Uterus (tissue), 4 donors: ENCODE results near the gene CR1. TPM values are rescaled to one million over a fixed set of nuclear protein-coding genes. Genes with fewer than 3 reads are reported as not detected.
"Not testable (repeated sequence)": the region's sequence is repeated elsewhere in the genome, so short reads cannot be mapped to it uniquely, and the experiment has no call there.

Experiments
- DNase-seq, 2 donors: peaks; one replicate each; pipeline ENCODE4 v3.0.0-alpha.2; 2019 to 2020
- H3K27ac ChIP-seq, 2 donors: fragments of 200-600 bp; sonication (generic); 1 replicate in 1 of 2; 2 replicates in 1 of 2; pipeline ENCODE4 v1.5.1; 2016 to 2018
- H3K27me3 ChIP-seq, 2 donors: fragments of 200-600 bp; sonication (generic); one replicate each; pipeline ENCODE4 v1.5.1; 2018 to 2019; ENCODE audit warnings: control low read depth in 1 of 2
- H3K36me3 ChIP-seq, 2 donors: fragments of 200-600 bp; sonication (generic); one replicate each; pipeline ENCODE4 v1.5.1; 2019; ENCODE audit warnings: control low read depth in 1 of 2
- H3K4me1 ChIP-seq, 2 donors: fragments of 200-600 bp; sonication (generic); one replicate each; pipeline ENCODE4 v1.5.1; 2018 to 2019; ENCODE audit warnings: control low read depth in 1 of 2
- H3K4me3 ChIP-seq, 2 donors: fragments of 200-600 bp; sonication (generic); 1 replicate in 1 of 2; 2 replicates in 1 of 2; pipeline ENCODE4 v1.5.1; 2018 to 2019; ENCODE audit warnings: mild to moderate bottlenecking in 1 of 2
- H3K9me3 ChIP-seq, 2 donors: fragments of 200-600 bp; sonication (generic); one replicate each; pipeline ENCODE4 v1.5.1; 2019; ENCODE audit warnings: control low read depth in 1 of 2
- POLR2A ChIP-seq, 2 donors: fragments of 450-650 bp; IDR thresholded peaks; one replicate each; pipeline ENCODE4 v1.6.1; 2016; ENCODE audit warnings: antibody characterized with exemption in 2 of 2, mild to moderate bottlenecking in 1 of 2, moderate library complexity in 1 of 2
- intact Hi-C: fragments of 100-400 bp; cut with DNase I; formaldehyde crosslinking; loops from one replicate; pipeline ENCODE4 v1.15.1; 2023; ENCODE audit warnings: low total_unique reads
- total RNA-seq, 4 donors: library from RNA; depleted of rRNA in 3 of 4; stranded (reverse); fragments of >200 nt in 3 of 4; gene quantifications; one replicate each; pipeline versions ENCODE4 v1.1.0 to v1.2.4, GENCODE V29; 2014 to 2023
- TF ChIP-seq, protein P1 (sequence below), 4 experiments: fragments of 200-600 bp in 2 of 4; fragments of 450-650 bp in 2 of 4; sonication (generic) in 2 of 4; IDR thresholded peaks; one replicate each; pipeline ENCODE4 v1.5.1; 2016 to 2019; ENCODE audit warnings: antibody characterized with exemption in 4 of 4, mild to moderate bottlenecking in 2 of 4, moderate library complexity in 1 of 4
- donor health status: DM: yes; HTN: yes; CAD: no.

CR1 gene
- total RNA-seq, 4 donors from 2014 or later: 1.8 to 3.7 (median 2.5) TPM

DNA sequence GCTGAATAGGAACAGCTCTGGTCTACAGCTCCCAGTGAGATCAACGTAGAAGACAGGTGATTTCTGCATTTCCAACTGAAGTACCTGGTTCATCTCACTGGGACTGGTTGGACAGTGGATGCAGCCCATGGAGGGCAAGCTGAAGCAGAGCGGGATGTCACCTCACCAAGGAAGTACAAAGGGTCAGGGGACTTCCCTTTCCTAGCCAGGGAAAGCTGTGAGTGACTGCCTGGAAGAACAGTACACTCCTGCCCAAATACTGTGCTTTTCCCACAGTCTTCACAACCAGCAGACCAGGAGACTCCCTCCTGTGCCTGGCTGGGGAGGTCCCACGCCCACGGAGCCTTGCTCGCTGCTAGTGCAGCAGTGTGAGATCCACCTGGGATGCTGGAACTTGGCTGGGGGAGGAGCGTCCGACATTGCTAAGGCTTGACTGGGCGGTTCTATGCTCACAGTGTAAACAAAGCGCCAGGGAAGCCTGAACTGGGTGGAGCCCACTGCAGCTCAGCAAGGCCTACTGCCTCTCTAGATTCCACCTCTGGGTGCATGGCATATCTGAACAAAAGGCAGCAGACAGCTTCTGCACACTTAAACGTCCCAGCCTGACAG lies 163.7 kb downstream of the CR1 start:
- H3K9me3 ChIP-seq: no peaks in the 10 kb centered on the region
- no peak overlapping the region for H3K27ac ChIP-seq
- DNase-seq: no peak
- H3K4me3 ChIP-seq: no peak overlapping the region
- H3K4me1 ChIP-seq: no peaks in the 10 kb centered on the region
- intact Hi-C loops: no loop called here
- H3K27me3 ChIP-seq: peaks cover 0 to 5% of the 10 kb centered on the region in 2 donors
- TF ChIP-seq, protein P1, sequence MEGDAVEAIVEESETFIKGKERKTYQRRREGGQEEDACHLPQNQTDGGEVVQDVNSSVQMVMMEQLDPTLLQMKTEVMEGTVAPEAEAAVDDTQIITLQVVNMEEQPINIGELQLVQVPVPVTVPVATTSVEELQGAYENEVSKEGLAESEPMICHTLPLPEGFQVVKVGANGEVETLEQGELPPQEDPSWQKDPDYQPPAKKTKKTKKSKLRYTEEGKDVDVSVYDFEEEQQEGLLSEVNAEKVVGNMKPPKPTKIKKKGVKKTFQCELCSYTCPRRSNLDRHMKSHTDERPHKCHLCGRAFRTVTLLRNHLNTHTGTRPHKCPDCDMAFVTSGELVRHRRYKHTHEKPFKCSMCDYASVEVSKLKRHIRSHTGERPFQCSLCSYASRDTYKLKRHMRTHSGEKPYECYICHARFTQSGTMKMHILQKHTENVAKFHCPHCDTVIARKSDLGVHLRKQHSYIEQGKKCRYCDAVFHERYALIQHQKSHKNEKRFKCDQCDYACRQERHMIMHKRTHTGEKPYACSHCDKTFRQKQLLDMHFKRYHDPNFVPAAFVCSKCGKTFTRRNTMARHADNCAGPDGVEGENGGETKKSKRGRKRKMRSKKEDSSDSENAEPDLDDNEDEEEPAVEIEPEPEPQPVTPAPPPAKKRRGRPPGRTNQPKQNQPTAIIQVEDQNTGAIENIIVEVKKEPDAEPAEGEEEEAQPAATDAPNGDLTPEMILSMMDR (IDR thresholded peaks at IDR 0.05): no peak
- no peak for TF ChIP-seq POLR2A (IDR thresholded peaks at IDR 0.05)
- H3K36me3 ChIP-seq: no peaks in the 10 kb centered on the region

GRCh38 chr1:207661420-207661819 lies 165.5 kb downstream of the CR1 start:
- H3K4me1 ChIP-seq, H3K27ac ChIP-seq, H3K9me3 ChIP-seq, H3K4me3 ChIP-seq, H3K27me3 ChIP-seq, intact Hi-C loops, H3K36me3 ChIP-seq, DNase-seq: not testable (repeated sequence)

DNA sequence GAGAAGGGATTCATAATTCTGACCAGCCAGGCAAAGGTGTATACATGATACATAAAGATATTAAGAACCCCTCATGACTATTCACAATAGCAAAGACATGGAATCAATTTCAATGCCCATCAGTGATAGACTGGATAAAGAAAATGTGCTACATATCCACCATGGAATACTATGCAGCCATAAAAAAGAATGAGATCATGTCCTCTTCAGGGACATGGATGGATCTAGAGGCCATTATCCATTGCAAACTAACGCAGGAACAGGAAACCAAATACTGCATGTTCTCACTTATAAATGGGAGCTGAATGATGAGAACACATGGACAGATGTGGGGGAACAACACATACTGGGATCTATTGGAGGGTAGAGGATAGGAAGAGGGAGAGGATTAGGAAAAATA lies 170.4 kb downstream of the CR1 start:
- Histone ChIP-seq H3K36me3 (no peaks in the 10 kb centered on the region), H3K4me1 (peaks cover 0 to 4% of the 10 kb centered on the region in 2 donors), H3K4me3 (no peak overlapping the region), H3K27ac (no peak overlapping the region), H3K9me3 (no peaks in the 10 kb centered on the region), H3K27me3 (peaks cover 0 to 12% of the 10 kb centered on the region in 2 donors)
- intact Hi-C loops: no loop called here
- no peak for DNase-seq
- TF ChIP-seq, protein P1 (IDR thresholded peaks at IDR 0.05): no peak
- no peak for TF ChIP-seq POLR2A (IDR thresholded peaks at IDR 0.05)

DNA sequence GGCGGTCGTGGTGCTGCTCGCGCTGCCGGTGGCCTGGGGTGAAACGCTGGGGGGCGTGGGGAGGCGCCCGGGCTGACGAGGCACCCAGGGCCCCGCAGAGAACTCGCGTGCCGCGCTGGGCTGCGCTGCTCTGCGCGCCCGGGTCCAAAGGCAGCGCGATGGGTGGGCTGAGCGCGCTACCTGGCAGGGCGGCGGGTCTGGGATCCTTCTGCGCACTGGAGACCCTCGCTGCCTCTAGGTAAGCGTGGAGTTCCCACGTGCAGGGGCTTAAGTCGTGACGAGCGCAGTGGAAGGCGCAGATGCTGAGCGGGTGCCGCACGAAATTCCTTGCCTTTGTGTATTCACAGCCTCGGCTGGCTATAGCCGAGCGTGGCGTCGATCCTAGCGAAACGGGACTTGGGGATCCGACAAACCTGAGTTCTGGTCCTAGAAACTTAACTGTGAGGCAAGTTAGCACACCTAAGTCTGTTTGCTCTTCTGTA lies 173.6 kb downstream of the CR1 start:
- no peaks in the 10 kb centered on the region for H3K9me3 ChIP-seq
- H3K27ac ChIP-seq: no peak overlapping the region
- no peak for DNase-seq
- TF ChIP-seq POLR2A (IDR thresholded peaks at IDR 0.05): no peak
- TF ChIP-seq, protein P1 (IDR thresholded peaks at IDR 0.05): no peak
- no peak overlapping the region for H3K4me3 ChIP-seq
- peaks cover 0 to 18% of the 10 kb centered on the region in 2 donors for H3K27me3 ChIP-seq
- no peaks in the 10 kb centered on the region for H3K36me3 ChIP-seq
- intact Hi-C loops: no loop called here
- H3K4me1 ChIP-seq: peaks cover 0 to 4% of the 10 kb centered on the region in 2 donors

DNA sequence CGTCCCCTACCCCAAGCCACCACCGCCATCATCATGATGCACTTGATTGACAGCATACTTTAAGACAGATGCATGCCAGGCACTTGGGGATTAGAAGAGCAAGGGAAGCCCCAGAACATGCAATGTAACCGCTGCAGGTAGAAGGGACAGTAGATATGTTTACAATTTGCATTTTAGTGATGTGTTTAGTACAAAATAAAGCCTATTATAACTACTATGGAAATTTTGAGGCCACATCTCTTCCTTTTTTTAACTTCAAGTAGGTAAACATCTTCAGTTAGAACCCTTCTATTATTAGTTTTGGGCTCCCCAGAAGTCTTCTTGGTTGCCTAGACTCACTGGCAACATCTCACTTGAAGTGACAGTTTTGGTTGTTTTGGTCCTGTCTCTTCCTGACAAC lies 174.2 kb downstream of the CR1 start:
- Histone ChIP-seq H3K27me3 (peaks cover 0 to 18% of the 10 kb centered on the region in 2 donors), H3K9me3 (no peaks in the 10 kb centered on the region), H3K4me1 (peaks cover 0 to 4% of the 10 kb centered on the region in 2 donors), H3K36me3 (no peaks in the 10 kb centered on the region), H3K27ac (no peak overlapping the region), H3K4me3 (no peak overlapping the region)
- intact Hi-C loops: no loop called here
- DNase-seq: no peak
- no peak for TF ChIP-seq POLR2A (IDR thresholded peaks at IDR 0.05)
- TF ChIP-seq, protein P1 (IDR thresholded peaks at IDR 0.05): no peak
